H1 (cell line): ENCODE measurements around the gene FRMD4B. TPM values are rescaled to one million over a fixed set of nuclear protein-coding genes. Genes with fewer than 3 reads are reported as not detected.

Source experiments
- KDM1A ChIP-seq: fragments of 200-600, 300-600 bp; sonication (generic); IDR thresholded peaks from 2 replicates; pipeline ENCODE4 v1.7.1; 2016; ENCODE audit warnings: mild to moderate bottlenecking, low read length, borderline replicate concordance
- polyA plus RNA-seq, 7 experiments: library from polyadenylated mRNA; depleted of rRNA in 3 of 7; stranded (reverse) in 5 of 7; unstranded in 2 of 7; fragments of >200 nt in 5 of 7; fragments of 200-250 nt in 2 of 7; gene quantifications; 1 replicate in 5 of 7; 2 replicates in 1 of 7; 4 replicates in 1 of 7; pipeline versions ENCODE4 v1.2.1 to v1.2.3, GENCODE V29; 2011 to 2013; ENCODE audit warnings: missing spikeins in 2 of 7, mixed read lengths in 2 of 7
- total RNA-seq: library from RNA; stranded (reverse); fragmentation: NEBNext Ultra II Directional; extraction: Animal tissue kit (Norgen Biotek cat#: 25700); gene quantifications from 2 replicates; pipeline ENCODE4 v1.2.1, GENCODE V29; 2021

FRMD4B gene
- total and polyA plus RNA-seq, 2 of the 8 experiments (the other 6 are each of a cell fraction or from before 2014, with no cell fraction given) = 2.7 to 7.2 TPM

DNA sequence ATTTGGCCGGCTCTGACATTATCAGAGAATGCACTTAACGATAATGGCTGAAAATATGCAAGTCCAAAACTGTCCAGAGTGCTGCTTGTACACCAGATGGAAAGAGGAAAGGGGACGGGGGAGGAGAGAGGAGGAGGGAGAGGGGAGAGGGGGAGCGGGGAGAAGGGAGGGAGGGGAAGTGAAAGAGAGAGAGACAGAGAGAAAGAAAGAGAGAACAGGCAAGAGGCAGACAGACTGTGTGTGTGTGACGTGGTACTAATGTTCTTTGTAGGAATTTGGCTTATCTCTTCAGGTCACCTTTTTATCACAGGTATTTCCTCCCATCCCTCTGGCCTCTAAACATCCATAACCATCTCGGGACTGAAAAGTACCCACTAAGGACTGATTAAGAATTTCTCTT, 188.4 kb downstream of the FRMD4B start (continued):
- no peak for TF ChIP-seq KDM1A
